Gastrocnemius medialis (tissue), 4 donors: Measurements from ENCODE around the gene NUSAP1. TPM values are rescaled to one million over a fixed set of nuclear protein-coding genes. Genes with fewer than 3 reads are reported as not detected.

Source experiments
- ATAC-seq, 2 donors: fragments of 150-250 bp; one replicate each; pipeline ENCODE4 v1.9.1; 2016
- DNase-seq, 2 donors: peaks; one replicate each; pipeline ENCODE4 v3.0.0-alpha.2; 2019
- H3K27ac ChIP-seq, 4 donors: fragments of 200-600 bp; sonication (generic); 1 replicate in 1 of 4; 2 replicates in 3 of 4; pipeline ENCODE4 v1.5.1; 2016 to 2018; ENCODE audit warnings: mild to moderate bottlenecking in 2 of 4, moderate library complexity in 1 of 4
- H3K27me3 ChIP-seq, 3 donors: fragments of 200-600 bp; sonication (generic) in 2 of 3; 1 replicate in 1 of 3; 2 replicates in 2 of 3; pipeline versions ENCODE4 v1.5.1 to v1.6.0; 2016 to 2019; ENCODE audit warnings: mild to moderate bottlenecking in 1 of 3, moderate library complexity in 1 of 3
- H3K36me3 ChIP-seq, 2 donors: fragments of 200-600 bp; sonication (generic) in 1 of 2; one replicate each; pipeline ENCODE4 v1.5.1; 2017 to 2018
- H3K4me1 ChIP-seq, 2 donors: fragments of 200-600 bp; sonication (generic) in 1 of 2; one replicate each; pipeline ENCODE4 v1.5.1; 2016 to 2017; ENCODE audit warnings: mild to moderate bottlenecking in 2 of 2
- H3K4me3 ChIP-seq, 4 donors: fragments of 200-600 bp; sonication (generic) in 3 of 4; 1 replicate in 1 of 4; 2 replicates in 3 of 4; pipeline ENCODE4 v1.5.1; 2016 to 2019; ENCODE audit warnings: mild to moderate bottlenecking in 2 of 4
- H3K9me3 ChIP-seq, 3 donors: fragments of 200-600 bp; sonication (generic) in 2 of 3; 1 replicate in 1 of 3; 2 replicates in 2 of 3; pipeline ENCODE4 v1.5.1; 2016 to 2019
- POLR2A ChIP-seq, 2 donors: fragments of 450-650 bp; IDR thresholded peaks; one replicate each; pipeline ENCODE4 v1.6.1; 2017; ENCODE audit warnings: antibody characterized with exemption in 2 of 2, mild to moderate bottlenecking in 2 of 2, moderate library complexity in 2 of 2
- in situ Hi-C, 4 donors: fragments of 200-750 bp; cut with MboI; loops; one replicate each; pipeline versions ENCODE4 v1.15.0 to v1.8.0; 2017; ENCODE audit warnings: low sequenced_read_pairs in 4 of 4
- intact Hi-C: fragments of 100-400 bp; cut with DNase I; formaldehyde crosslinking; loops from one replicate; pipeline ENCODE4 v1.15.1; 2023; ENCODE audit warnings: low total_unique reads
- total RNA-seq, 4 donors: library from RNA; depleted of rRNA; stranded (reverse); fragments of >200 nt; gene quantifications; one replicate each; pipeline versions ENCODE4 v1.1.0 to v1.2.3, GENCODE V29; 2016
- TF ChIP-seq, protein P1 (sequence below), 5 experiments: fragments of 450-650 bp in 3 of 5; fragments of 200-600 bp in 2 of 5; sonication (generic) in 2 of 5; IDR thresholded peaks in 4 of 5; conservative IDR thresholded peaks in 1 of 5; 1 replicate in 4 of 5; 2 replicates in 1 of 5; pipeline ENCODE4 v1.5.1; 2016 to 2019; ENCODE audit warnings: antibody characterized with exemption in 5 of 5, mild to moderate bottlenecking in 3 of 5, moderate library complexity in 3 of 5

The NUSAP1 gene
- total RNA-seq, 4 donors from 2014 or later = 1.8 to 4.1 (median 2.5) TPM

DNA sequence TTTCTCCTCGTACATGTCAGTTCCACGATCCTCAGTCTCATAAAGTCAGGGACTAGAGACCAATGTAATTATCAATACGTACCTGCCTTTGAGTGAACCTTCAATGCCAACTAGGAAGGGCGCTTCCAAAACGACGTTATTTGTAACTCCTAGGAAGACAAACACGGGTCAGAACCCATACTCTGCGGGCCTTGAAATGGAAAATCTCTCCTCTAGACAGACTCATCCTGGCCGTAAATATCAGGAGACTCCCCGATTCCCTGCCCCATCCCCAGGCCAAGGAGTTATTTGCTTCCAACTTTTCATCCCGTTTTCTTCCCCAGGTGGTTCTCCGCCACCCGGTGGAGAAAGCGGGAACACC lies 868 bp upstream of the NUSAP1 start:
- ATAC-seq = peak in 1 of 2 donors; percentile 76
- no peaks in the 10 kb centered on the region for H3K9me3 ChIP-seq
- H3K36me3 ChIP-seq = no peaks in the 10 kb centered on the region
- peak overlapping the region; percentile 88 to 99 (median 94) for H3K4me3 ChIP-seq
- peak overlapping the region; percentile 82 to 91 (median 88) for H3K27ac ChIP-seq
- in situ Hi-C loops = loop anchor here in 1 of 4 donors (25.0 kb wide), 1 partner anchor 220 kb away; the partner anchor contains the start of gene INO80
- peaks cover 15 to 18% of the 10 kb centered on the region in 2 donors for H3K4me1 ChIP-seq
- H3K27me3 ChIP-seq = no peaks in the 10 kb centered on the region
- TF ChIP-seq, protein P1, sequence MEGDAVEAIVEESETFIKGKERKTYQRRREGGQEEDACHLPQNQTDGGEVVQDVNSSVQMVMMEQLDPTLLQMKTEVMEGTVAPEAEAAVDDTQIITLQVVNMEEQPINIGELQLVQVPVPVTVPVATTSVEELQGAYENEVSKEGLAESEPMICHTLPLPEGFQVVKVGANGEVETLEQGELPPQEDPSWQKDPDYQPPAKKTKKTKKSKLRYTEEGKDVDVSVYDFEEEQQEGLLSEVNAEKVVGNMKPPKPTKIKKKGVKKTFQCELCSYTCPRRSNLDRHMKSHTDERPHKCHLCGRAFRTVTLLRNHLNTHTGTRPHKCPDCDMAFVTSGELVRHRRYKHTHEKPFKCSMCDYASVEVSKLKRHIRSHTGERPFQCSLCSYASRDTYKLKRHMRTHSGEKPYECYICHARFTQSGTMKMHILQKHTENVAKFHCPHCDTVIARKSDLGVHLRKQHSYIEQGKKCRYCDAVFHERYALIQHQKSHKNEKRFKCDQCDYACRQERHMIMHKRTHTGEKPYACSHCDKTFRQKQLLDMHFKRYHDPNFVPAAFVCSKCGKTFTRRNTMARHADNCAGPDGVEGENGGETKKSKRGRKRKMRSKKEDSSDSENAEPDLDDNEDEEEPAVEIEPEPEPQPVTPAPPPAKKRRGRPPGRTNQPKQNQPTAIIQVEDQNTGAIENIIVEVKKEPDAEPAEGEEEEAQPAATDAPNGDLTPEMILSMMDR (IDR thresholded peaks at IDR 0.05 in 4 of 5, conservative IDR thresholded peaks at IDR 0.05 in 1 of 5) = peak in 2 of 5 experiments; percentile 77 to 87
- no peak for TF ChIP-seq POLR2A (IDR thresholded peaks at IDR 0.05)
- intact Hi-C loops = loop anchor here (1.0 to 5.0 kb wide), 5 partner anchors 48 to 427 kb away; partner anchors contain the start of genes CHP1 and NDUFAF1
- DNase-seq = peak; percentile 61 to 71

DNA sequence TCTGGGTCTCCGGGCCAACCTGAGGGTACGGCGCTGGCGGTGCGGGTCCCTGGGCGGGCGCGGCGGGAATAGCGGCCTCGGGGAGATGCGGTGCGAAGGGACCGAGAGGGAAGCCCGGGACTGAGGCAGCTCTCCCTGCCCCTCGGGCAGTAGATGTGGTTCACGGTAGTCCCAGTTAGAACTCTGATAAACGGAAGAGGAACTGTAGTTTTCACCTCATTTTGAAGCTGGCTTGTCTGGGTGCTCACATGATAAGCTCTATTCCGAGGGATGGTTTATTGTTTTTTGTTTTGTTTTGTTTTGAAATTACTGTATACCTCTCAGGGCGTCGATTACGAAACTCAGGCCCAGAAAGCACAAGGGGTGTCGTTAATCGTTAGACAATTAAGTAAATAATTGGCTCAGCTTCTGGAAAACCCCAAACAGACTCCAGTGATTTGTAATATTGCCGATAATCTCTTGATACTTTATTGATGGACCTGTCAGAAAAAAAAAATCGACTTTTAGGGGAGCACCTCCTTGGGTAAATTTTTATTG lies 413 bp downstream of the NUSAP1 start:
- ATAC-seq = no peak
- intact Hi-C loops = loop anchor here (2.0 to 5.0 kb wide), 2 partner anchors 69 to 428 kb away; partner anchors contain the start of gene NDUFAF1

DNA sequence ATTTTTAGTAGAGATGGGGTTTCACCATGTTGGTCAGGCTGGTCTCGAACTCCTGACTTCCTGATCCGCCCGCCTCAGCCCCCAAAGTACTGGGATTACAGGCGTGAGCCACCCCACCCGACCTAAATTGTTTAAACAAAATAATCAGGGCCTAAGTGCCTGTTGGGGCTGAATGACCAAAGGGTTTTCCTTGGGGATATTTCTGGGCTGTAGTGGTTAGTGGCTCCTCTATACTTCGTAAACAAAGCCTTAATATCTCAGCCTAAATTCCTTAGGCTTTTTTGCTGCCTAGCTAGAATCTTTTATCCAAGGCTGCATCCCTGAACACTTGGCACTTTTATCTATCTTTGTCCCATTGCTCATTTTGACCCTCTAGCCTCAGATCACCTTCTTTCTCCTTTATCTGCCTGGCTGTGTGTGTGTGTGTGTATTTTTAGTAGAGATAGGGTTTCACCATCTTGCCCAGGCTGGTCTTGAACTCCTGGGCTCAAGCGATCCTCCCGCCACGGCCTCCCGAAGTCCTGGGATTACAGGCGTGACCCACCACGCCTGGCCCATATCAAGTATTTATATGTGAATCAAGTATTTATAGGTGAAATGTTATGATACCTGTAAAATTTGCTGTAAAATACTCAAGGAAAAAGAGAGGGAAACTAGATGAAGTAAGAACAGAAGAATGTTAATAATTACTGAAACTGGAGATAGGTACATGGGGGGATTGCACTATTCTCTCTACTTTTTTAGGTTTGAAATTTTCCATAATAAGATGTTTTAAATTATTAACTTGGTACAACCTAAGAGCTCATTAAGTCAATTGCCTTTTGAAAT lies 1.8 kb downstream of the NUSAP1 start:
- Histone ChIP-seq H3K4me3 (no peak overlapping the region), H3K4me1 (peaks cover 15 to 18% of the 10 kb centered on the region in 2 donors), H3K27me3 (no peaks in the 10 kb centered on the region), H3K36me3 (no peaks in the 10 kb centered on the region), H3K9me3 (no peaks in the 10 kb centered on the region), H3K27ac (no peak overlapping the region)
- TF ChIP-seq, protein P1 (IDR thresholded peaks at IDR 0.05 in 4 of 5, conservative IDR thresholded peaks at IDR 0.05 in 1 of 5) = no peak
- no peak for TF ChIP-seq POLR2A (IDR thresholded peaks at IDR 0.05)
- in situ Hi-C loops = loop anchor here in 1 of 4 donors (25.0 kb wide), 1 partner anchor 222 kb away; the partner anchor contains the start of gene INO80
- intact Hi-C loops = loop anchor here (5.0 kb wide), 1 partner anchor 68 kb away; the partner anchor contains the start of gene NDUFAF1
- ATAC-seq = no peak
- no peak for DNase-seq

More for the DNA sequence above, 413 bp downstream of the NUSAP1 start:
- H3K4me1 ChIP-seq = peaks cover 15 to 18% of the 10 kb centered on the region in 2 donors
- peak overlapping the region; percentile 88 to 99 (median 94) for H3K4me3 ChIP-seq
- TF ChIP-seq POLR2A (IDR thresholded peaks at IDR 0.05) = no peak
- TF ChIP-seq, protein P1 (IDR thresholded peaks at IDR 0.05 in 4 of 5, conservative IDR thresholded peaks at IDR 0.05 in 1 of 5) = no peak
- H3K27ac ChIP-seq = peak overlapping the region; percentile 82 to 91 (median 88)
- no peak for DNase-seq
- no peaks in the 10 kb centered on the region for H3K9me3 ChIP-seq
- in situ Hi-C loops = loop anchor here in 1 of 4 donors (25.0 kb wide), 1 partner anchor 221 kb away; the partner anchor contains the start of gene INO80
- H3K36me3 ChIP-seq = no peaks in the 10 kb centered on the region
- H3K27me3 ChIP-seq = no peaks in the 10 kb centered on the region

DNA sequence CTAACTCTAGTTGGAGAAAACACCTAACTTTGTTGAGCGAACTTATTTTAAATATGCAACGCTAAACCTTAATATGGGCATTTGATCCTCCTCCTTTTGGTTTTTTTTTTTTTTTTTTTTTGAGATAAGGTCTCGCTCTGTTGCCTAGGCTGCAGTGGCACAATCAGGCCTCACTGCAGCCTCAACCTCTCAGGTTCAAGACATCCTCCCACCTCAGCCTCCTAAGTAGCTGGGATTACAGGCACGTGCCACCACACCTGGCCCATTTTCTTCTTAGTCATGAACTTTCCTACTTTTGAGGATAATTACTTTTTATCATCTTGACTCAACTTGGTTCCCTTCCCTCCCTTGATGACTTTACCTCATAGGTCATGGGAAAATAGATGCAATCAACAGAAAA lies 3.9 kb downstream of the NUSAP1 start:
- Histone ChIP-seq H3K27me3 (no peaks in the 10 kb centered on the region), H3K36me3 (no peaks in the 10 kb centered on the region), H3K4me3 (no peak overlapping the region), H3K4me1 (peaks cover 12% of the 10 kb centered on the region in 2 donors), H3K9me3 (no peaks in the 10 kb centered on the region), H3K27ac (no peak overlapping the region)
- intact Hi-C loops = no loop called here
- no peak for ATAC-seq
- DNase-seq = no peak
- in situ Hi-C loops = loop anchor here in 1 of 4 donors (25.0 kb wide), 1 partner anchor 224 kb away; the partner anchor contains the start of gene INO80
- no peak for TF ChIP-seq POLR2A (IDR thresholded peaks at IDR 0.05)
- TF ChIP-seq, protein P1 (IDR thresholded peaks at IDR 0.05 in 4 of 5, conservative IDR thresholded peaks at IDR 0.05 in 1 of 5) = no peak
